H1 (cell line): ENCODE results near the gene SLITRK5. TPM values are rescaled to one million over a fixed set of nuclear protein-coding genes. Genes with fewer than 3 reads are reported as not detected.

ENCODE experiments used
- CTCF ChIA-PET: fragments of 300-600 bp; sonication (Branson Sonifier 250); formaldehyde crosslinking; loops from one replicate; lab custom pipeline; 2021; ENCODE audit not compliant: partially characterized antibody; lab: Charles Lee
- POLR2A ChIA-PET: fragments of 300-600 bp; sonication (Branson Sonifier 250); formaldehyde crosslinking; loops from one replicate; lab custom pipeline; 2021; ENCODE audit warnings: inconsistent platforms; ENCODE audit not compliant: partially characterized antibody; lab: Charles Lee
- DNase-seq, 2 experiments: peaks; one replicate each; pipeline versions ENCODE4 v3.0.0 to v3.0.0-alpha.2; 2010 to 2022; ENCODE audit warnings: low spot score in 2 of 2, low read depth in 1 of 2, mixed read lengths in 1 of 2
- FAIRE-seq: peaks from 2 replicates; lab custom pipeline; 2011; peaks lifted over from hg19 to GRCh38; lab: Jason Lieb, UNC
- H2AFZ ChIP-seq: 2 replicates; pipeline ENCODE4 v1.8.1; 2012; ENCODE audit warnings: low read length, inconsistent platforms
- H2AK5ac ChIP-seq: 2 replicates; pipeline ENCODE4 v1.6.1; 2013; ENCODE audit warnings: low read depth, low read length
- H2BK120ac ChIP-seq: replicated peaks from 2 replicates; pipeline ENCODE3; 2013; ENCODE audit warnings: low read depth, low read length, inconsistent platforms
- H2BK12ac ChIP-seq: 2 replicates; pipeline ENCODE4 v1.6.1; 2013; ENCODE audit warnings: low read depth, low read length
- H2BK15ac ChIP-seq: 2 replicates; pipeline ENCODE4 v1.6.1; 2013; ENCODE audit warnings: low read length
- H2BK20ac ChIP-seq: 2 replicates; pipeline ENCODE4 v1.6.1; 2013; ENCODE audit warnings: low read length
- H2BK5ac ChIP-seq: 2 replicates; pipeline ENCODE4 v1.6.1; 2013; ENCODE audit warnings: low read depth, low read length
- H3K14ac ChIP-seq: 2 replicates; pipeline ENCODE4 v1.6.1; 2013; ENCODE audit warnings: inconsistent platforms; ENCODE audit not compliant: insufficient read length
- H3K18ac ChIP-seq: 2 replicates; pipeline ENCODE4 v1.6.1; 2013; ENCODE audit warnings: low read length; ENCODE audit errors: extremely low read depth
- H3K23ac ChIP-seq: 2 replicates; pipeline ENCODE4 v1.6.1; 2013; ENCODE audit warnings: inconsistent platforms; ENCODE audit not compliant: insufficient read length
- H3K23me2 ChIP-seq: 2 replicates; pipeline ENCODE4 v1.6.1; 2013; ENCODE audit warnings: low read depth, low read length
- H3K27ac ChIP-seq: 2 replicates; pipeline ENCODE4 v1.6.1; 2011; ENCODE audit warnings: low read depth, low read length, inconsistent platforms
- H3K27me3 ChIP-seq, 4 experiments: replicated peaks in 1 of 4; 1 replicate in 1 of 4; 2 replicates in 3 of 4; pipeline versions ENCODE4 v1.6.1 to v1.8.1; 2011 to 2013; ENCODE audit warnings: low read length in 3 of 4, mild to moderate bottlenecking in 3 of 4, inconsistent platforms in 2 of 4, mixed read lengths in 2 of 4, moderate library complexity in 1 of 4; ENCODE audit not compliant: control insufficient read depth in 3 of 4, insufficient read depth in 3 of 4; ENCODE audit errors: extremely low read depth in 1 of 4
- H3K36me3 ChIP-seq, 4 experiments: 2 replicates each; pipeline versions ENCODE4 v1.6.1 to v1.8.1; 2011 to 2013; ENCODE audit warnings: mild to moderate bottlenecking in 4 of 4, low read length in 3 of 4, moderate library complexity in 2 of 4, control low read depth in 1 of 4, inconsistent platforms in 1 of 4; ENCODE audit not compliant: insufficient read depth in 4 of 4, control insufficient read depth in 2 of 4
- H3K4ac ChIP-seq: replicated peaks from 2 replicates; pipeline ENCODE3; 2013; ENCODE audit warnings: low read length, low read depth, mixed read lengths, inconsistent platforms; ENCODE audit not compliant: insufficient read length
- H3K4me1 ChIP-seq, 4 experiments: replicated peaks in 1 of 4; 1 replicate in 1 of 4; 2 replicates in 3 of 4; pipeline versions ENCODE4 v1.6.1 to v1.8.1; 2011 to 2013; ENCODE audit warnings: low read length in 3 of 4, inconsistent platforms in 2 of 4, mixed read lengths in 1 of 4; ENCODE audit not compliant: insufficient read depth in 4 of 4, control insufficient read depth in 3 of 4
- H3K4me2 ChIP-seq, 2 experiments: 2 replicates each; pipeline versions ENCODE4 v1.6.1 to v1.8.1; 2011 to 2013; ENCODE audit warnings: low read depth in 2 of 2, low read length in 2 of 2, control low read depth in 1 of 2, inconsistent platforms in 1 of 2, mild to moderate bottlenecking in 1 of 2; ENCODE audit not compliant: insufficient read depth in 1 of 2
- H3K4me3 ChIP-seq, 4 experiments: fragments of 200-600, 300-600 bp in 1 of 4; sonication (generic), shearing (Covaris generic), sonication (Bioruptor Twin) in 1 of 4; 2 replicates each; pipeline versions ENCODE4 v1.5.1 to v1.8.1; 2011 to 2016; ENCODE audit warnings: low read length in 4 of 4, low read depth in 3 of 4, control low read depth in 2 of 4, inconsistent platforms in 2 of 4, mild to moderate bottlenecking in 2 of 4, mixed read lengths in 1 of 4, moderate library complexity in 1 of 4; ENCODE audit not compliant: insufficient read depth in 2 of 4; ENCODE audit errors: extremely low read depth in 1 of 4
- H3K56ac ChIP-seq: replicated peaks from 2 replicates; pipeline ENCODE3; 2013; ENCODE audit warnings: low read depth, mild to moderate bottlenecking, mixed read lengths, low read length, inconsistent platforms; ENCODE audit not compliant: insufficient read length
- H3K79me1 ChIP-seq: 2 replicates; pipeline ENCODE4 v1.6.1; 2013; ENCODE audit warnings: low read depth, low read length, control low read depth
- H3K79me2 ChIP-seq, 2 experiments: 2 replicates each; pipeline versions ENCODE4 v1.6.1 to v1.8.1; 2012 to 2013; ENCODE audit warnings: low read length in 2 of 2, mild to moderate bottlenecking in 2 of 2, inconsistent platforms in 1 of 2; ENCODE audit not compliant: insufficient read depth in 2 of 2, control insufficient read depth in 1 of 2
- H3K9ac ChIP-seq, 4 experiments: replicated peaks in 1 of 4; 1 replicate in 1 of 4; 2 replicates in 3 of 4; pipeline versions ENCODE4 v1.6.1 to v1.8.1; 2011 to 2013; ENCODE audit warnings: low read depth in 3 of 4, low read length in 3 of 4, control low read depth in 2 of 4, mild to moderate bottlenecking in 2 of 4, moderate library complexity in 2 of 4, inconsistent platforms in 1 of 4; ENCODE audit errors: extremely low read depth in 1 of 4
- H3K9me3 ChIP-seq, 2 experiments: 2 replicates each; pipeline versions ENCODE4 v1.6.1 to v1.8.1; 2012 to 2013; ENCODE audit warnings: mild to moderate bottlenecking in 2 of 2, moderate library complexity in 2 of 2, control low read depth in 1 of 2, inconsistent platforms in 1 of 2, low read depth in 1 of 2, low read length in 1 of 2, mixed read lengths in 1 of 2; ENCODE audit not compliant: insufficient read depth in 2 of 2
- H4K20me1 ChIP-seq, 2 experiments: replicated peaks in 1 of 2; 2 replicates each; pipeline versions ENCODE3 to v1.8.1; 2011 to 2013; ENCODE audit warnings: inconsistent platforms in 2 of 2, low read length in 2 of 2, mild to moderate bottlenecking in 1 of 2; ENCODE audit not compliant: insufficient read depth in 2 of 2, control insufficient read depth in 1 of 2
- H4K5ac ChIP-seq: 2 replicates; pipeline ENCODE4 v1.6.1; 2013; ENCODE audit warnings: low read length, low read depth, mixed read lengths, inconsistent platforms; ENCODE audit not compliant: insufficient read length
- H4K8ac ChIP-seq: 2 replicates; pipeline ENCODE4 v1.8.0; 2013; ENCODE audit warnings: mild to moderate bottlenecking, moderate library complexity, low read length, inconsistent platforms; ENCODE audit not compliant: insufficient read depth; ENCODE audit errors: extremely low read depth
- H4K91ac ChIP-seq: replicated peaks from 2 replicates; pipeline ENCODE3; 2013; ENCODE audit warnings: low read length, mixed read lengths, inconsistent platforms; ENCODE audit not compliant: insufficient read length
- ATF3 ChIP-seq: IDR thresholded peaks from 2 replicates; pipeline ENCODE4 v1.6.1; 2011; ENCODE audit warnings: low read depth, mild to moderate bottlenecking, low read length; ENCODE audit not compliant: insufficient read depth
- GABPA ChIP-seq: IDR thresholded peaks from 2 replicates; pipeline ENCODE4 v1.6.1; 2011; ENCODE audit warnings: mild to moderate bottlenecking, low read length, moderate library complexity, borderline replicate concordance; ENCODE audit not compliant: insufficient read depth
- JUN ChIP-seq: IDR thresholded peaks from 2 replicates; pipeline ENCODE4 v1.6.1; 2011; ENCODE audit warnings: low read depth, mild to moderate bottlenecking, improper control_type of control experiment, low read length
- PHF8 ChIP-seq: fragments of 200-600 bp; sonication (generic); conservative IDR thresholded peaks from 2 replicates; pipeline ENCODE4 v1.7.1; 2012; ENCODE audit warnings: low read depth, mild to moderate bottlenecking, inconsistent platforms, low read length, moderate library complexity
- RAD21 ChIP-seq, 2 experiments: IDR thresholded peaks in 1 of 2; conservative IDR thresholded peaks in 1 of 2; 2 replicates each; pipeline ENCODE4 v1.6.1; 2011; ENCODE audit warnings: low read depth in 2 of 2, low read length in 2 of 2, improper control_type of control experiment in 1 of 2, inconsistent platforms in 1 of 2, mild to moderate bottlenecking in 1 of 2, moderate library complexity in 1 of 2
- RFX5 ChIP-seq: IDR thresholded peaks from 2 replicates; pipeline ENCODE4 v1.6.1; 2011; ENCODE audit warnings: low read depth, low read length, improper control_type of control experiment, borderline replicate concordance
- TAF1 ChIP-seq: IDR thresholded peaks from 2 replicates; pipeline ENCODE4 v1.6.1; 2011; ENCODE audit warnings: mild to moderate bottlenecking, low read depth, low read length
- WGBS, 2 experiments: shearing (Covaris generic) in 1 of 2; methylation state at CpG; one replicate each; pipeline versions ENCODE4 v1.1.6 to v1.1.7; 2013 to 2015; ENCODE audit warnings: low lambda C conversion rate in 2 of 2, mixed read lengths in 2 of 2, inconsistent platforms in 1 of 2, low coverage in 1 of 2, missing lambda C conversion rate in 1 of 2; ENCODE audit not compliant: insufficient replicate concordance in 2 of 2, insufficient coverage in 1 of 2, insufficient read length in 1 of 2; ENCODE audit errors: extremely low coverage in 1 of 2, missing lambda C conversion rate in 1 of 2; 5-methylcytosine and 5-hydroxymethylcytosine counted together
- polyA plus RNA-seq, 7 experiments: library from polyadenylated mRNA; depleted of rRNA in 3 of 7; stranded (reverse) in 5 of 7; unstranded in 2 of 7; fragments of >200 nt in 5 of 7; fragments of 200-250 nt in 2 of 7; gene quantifications; 1 replicate in 5 of 7; 2 replicates in 1 of 7; 4 replicates in 1 of 7; pipeline versions ENCODE4 v1.2.1 to v1.2.3, GENCODE V29; 2011 to 2013; ENCODE audit warnings: missing spikeins in 2 of 7, mixed read lengths in 2 of 7
- total RNA-seq: library from RNA; stranded (reverse); fragmentation: NEBNext Ultra II Directional; extraction: Animal tissue kit (Norgen Biotek cat#: 25700); gene quantifications from 2 replicates; pipeline ENCODE4 v1.2.1, GENCODE V29; 2021
- TF ChIP-seq, protein P1 (sequence below), 3 experiments: IDR thresholded peaks; 1 replicate in 2 of 3; 2 replicates in 1 of 3; pipeline versions ENCODE4 v1.5.1 to v1.6.1; 2011; ENCODE audit warnings: low read length in 3 of 3, mild to moderate bottlenecking in 3 of 3, inconsistent platforms in 2 of 3, low read depth in 1 of 3, moderate library complexity in 1 of 3; ENCODE audit not compliant: insufficient read depth in 1 of 3; ENCODE audit errors: control extremely low read depth in 1 of 3

The SLITRK5 gene
- total and polyA plus RNA-seq, 2 of the 8 experiments (the other 6 are each of a cell fraction or from before 2014, with no cell fraction given): 0.27 to 1.1 TPM

GRCh38 chr13:87669379-87669978 is 1.7 kb upstream of the SLITRK5 start:
- no peaks in the 10 kb centered on the region for H3K36me3 ChIP-seq
- FAIRE-seq (peak; percentile 90), DNase-seq (no peak)
- no peak overlapping the region for H2BK20ac ChIP-seq
- no peak overlapping the region for H4K91ac ChIP-seq
- no peak overlapping the region for H2BK120ac ChIP-seq
- H4K5ac ChIP-seq: no peak overlapping the region
- no peak overlapping the region for H3K27ac ChIP-seq
- peaks cover 4 to 11% (median 7%) of the 10 kb centered on the region in 4 experiments; a peak in 6 of 7 replicates for H3K4me1 ChIP-seq
- peaks cover 6 to 8% of the 10 kb centered on the region in 2 experiments for H4K20me1 ChIP-seq
- no peak overlapping the region for H3K4me2 ChIP-seq
- H2BK15ac ChIP-seq: no peak overlapping the region
- no peak overlapping the region for H4K8ac ChIP-seq
- no peaks in the 10 kb centered on the region for H3K9me3 ChIP-seq
- H3K79me2 ChIP-seq: no peaks in the 10 kb centered on the region
- no peak overlapping the region for H2BK12ac ChIP-seq
- CTCF ChIA-PET: interaction anchor here (1.3 kb wide), 1 partner anchor 388 kb away, joined by 3 read pairs; no protein-coding TSS in a partner anchor
- H3K23ac ChIP-seq: no peak overlapping the region
- H3K4me3 ChIP-seq: no peak overlapping the region
- H3K79me1 ChIP-seq: no peaks in the 10 kb centered on the region
- no peak overlapping the region for H3K4ac ChIP-seq
- H3K27me3 ChIP-seq: peaks cover 11 to 14% (median 13%) of the 10 kb centered on the region in 4 experiments; a peak in 6 of 7 replicates
- H3K14ac ChIP-seq: no peak overlapping the region
- no peak overlapping the region for H2BK5ac ChIP-seq
- H3K23me2 ChIP-seq: peaks cover 25% of the 10 kb centered on the region
- no peak overlapping the region for H3K9ac ChIP-seq
- no peak overlapping the region for H3K18ac ChIP-seq
- POLR2A ChIA-PET: no interaction called here
- TF ChIP-seq, protein P1, sequence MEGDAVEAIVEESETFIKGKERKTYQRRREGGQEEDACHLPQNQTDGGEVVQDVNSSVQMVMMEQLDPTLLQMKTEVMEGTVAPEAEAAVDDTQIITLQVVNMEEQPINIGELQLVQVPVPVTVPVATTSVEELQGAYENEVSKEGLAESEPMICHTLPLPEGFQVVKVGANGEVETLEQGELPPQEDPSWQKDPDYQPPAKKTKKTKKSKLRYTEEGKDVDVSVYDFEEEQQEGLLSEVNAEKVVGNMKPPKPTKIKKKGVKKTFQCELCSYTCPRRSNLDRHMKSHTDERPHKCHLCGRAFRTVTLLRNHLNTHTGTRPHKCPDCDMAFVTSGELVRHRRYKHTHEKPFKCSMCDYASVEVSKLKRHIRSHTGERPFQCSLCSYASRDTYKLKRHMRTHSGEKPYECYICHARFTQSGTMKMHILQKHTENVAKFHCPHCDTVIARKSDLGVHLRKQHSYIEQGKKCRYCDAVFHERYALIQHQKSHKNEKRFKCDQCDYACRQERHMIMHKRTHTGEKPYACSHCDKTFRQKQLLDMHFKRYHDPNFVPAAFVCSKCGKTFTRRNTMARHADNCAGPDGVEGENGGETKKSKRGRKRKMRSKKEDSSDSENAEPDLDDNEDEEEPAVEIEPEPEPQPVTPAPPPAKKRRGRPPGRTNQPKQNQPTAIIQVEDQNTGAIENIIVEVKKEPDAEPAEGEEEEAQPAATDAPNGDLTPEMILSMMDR (IDR thresholded peaks at IDR 0.05; ENCODE audit: control extremely low read depth in 1 of 3, insufficient read depth in 1 of 3, low read depth in 1 of 3, low read length in 3 of 3): peak in 2 of 3 experiments; percentile 41 to 65; a peak in 2 of 4 replicates
- TF ChIP-seq TAF1 (no peak), PHF8 (no peak), RAD21 (IDR thresholded peaks at IDR 0.05 in 1 of 2, conservative IDR thresholded peaks at IDR 0.05 in 1 of 2; ENCODE audit: low read depth in 2 of 2, low read length in 2 of 2) (peak; percentile 68 to 74), GABPA (no peak), JUN (no peak), RFX5 (no peak), ATF3 (no peak)
- 38% methylated on average over 3 of the region's 3 CpGs; no CpG with 5 or more reads in 1 of the 2 experiments for WGBS, 2 experiments
- no peak overlapping the region for H2AK5ac ChIP-seq
- H2AFZ ChIP-seq: no peak overlapping the region
- H3K56ac ChIP-seq: no peak overlapping the region
